Measurements from ENCODE around the gene RPH3AL.

RPH3AL gene

DNA sequence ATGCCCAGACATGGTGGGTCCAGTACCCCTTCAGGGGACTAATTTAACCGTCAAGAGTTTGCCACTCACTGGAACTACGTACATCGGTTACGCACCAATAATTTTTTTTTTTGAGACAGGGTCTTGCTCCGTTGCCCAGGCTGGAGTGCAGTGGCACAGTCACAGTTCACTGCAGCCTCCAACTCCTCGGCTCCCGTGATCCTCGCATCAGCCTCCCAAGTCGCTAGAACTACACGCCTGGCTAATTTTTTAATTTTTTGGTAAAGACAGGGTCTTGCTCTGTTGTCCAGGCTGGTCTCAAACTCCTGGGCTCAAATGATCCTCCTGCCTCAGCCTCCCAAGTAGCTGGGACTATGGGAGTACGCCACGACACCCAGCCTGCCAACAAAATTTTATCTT lies 15.6 kb downstream of the RPH3AL start:
- H3K4me3 ChIP-seq (ENCODE audit: low read depth, low read length): no peak overlapping the region

DNA sequence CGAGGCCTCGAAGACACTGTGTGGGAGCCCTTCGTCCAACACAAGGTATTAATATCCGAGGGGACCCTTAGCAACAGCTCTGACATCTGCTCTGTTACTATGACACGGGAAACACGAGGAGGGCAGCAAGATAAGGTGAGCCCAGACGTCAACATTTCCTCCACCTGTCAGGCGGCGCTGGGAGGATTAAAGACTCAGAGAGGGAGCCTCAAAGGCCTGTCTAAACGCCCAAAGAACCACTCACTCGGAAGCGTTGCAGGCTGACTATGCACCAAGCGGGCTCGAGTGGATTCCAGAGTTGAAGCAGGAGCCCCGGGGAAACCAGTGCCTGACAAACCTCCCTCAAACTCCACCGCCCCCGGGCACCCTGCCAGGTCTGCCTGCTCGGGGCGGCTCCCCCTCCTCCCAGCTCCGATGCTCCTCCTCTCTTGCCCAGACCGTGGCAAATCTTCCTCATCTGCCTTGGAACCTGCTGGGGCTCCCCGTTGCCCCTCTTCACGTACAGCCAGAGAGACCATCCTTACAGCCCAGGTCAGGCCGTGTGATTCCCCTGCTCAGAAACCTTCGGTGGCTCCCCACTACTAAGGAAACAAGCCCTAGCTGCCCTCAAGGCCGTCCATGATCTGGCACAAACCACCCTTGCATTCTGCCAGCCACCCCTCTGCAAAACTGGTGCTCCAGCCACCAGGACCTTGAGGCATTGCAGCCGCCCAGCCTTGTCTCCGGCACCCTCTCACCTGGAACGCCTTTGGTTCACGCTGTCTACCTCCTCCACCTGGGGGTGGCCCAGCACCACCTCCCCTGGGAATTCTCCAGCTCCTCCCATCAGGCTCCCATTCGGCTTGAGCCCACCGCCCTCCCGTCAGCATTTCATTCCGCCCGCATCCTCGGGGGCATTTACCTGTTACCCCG lies 16.2 kb downstream of the RPH3AL start:
- no peak overlapping the region for H3K4me3 ChIP-seq (ENCODE audit: low read depth, low read length)

DNA sequence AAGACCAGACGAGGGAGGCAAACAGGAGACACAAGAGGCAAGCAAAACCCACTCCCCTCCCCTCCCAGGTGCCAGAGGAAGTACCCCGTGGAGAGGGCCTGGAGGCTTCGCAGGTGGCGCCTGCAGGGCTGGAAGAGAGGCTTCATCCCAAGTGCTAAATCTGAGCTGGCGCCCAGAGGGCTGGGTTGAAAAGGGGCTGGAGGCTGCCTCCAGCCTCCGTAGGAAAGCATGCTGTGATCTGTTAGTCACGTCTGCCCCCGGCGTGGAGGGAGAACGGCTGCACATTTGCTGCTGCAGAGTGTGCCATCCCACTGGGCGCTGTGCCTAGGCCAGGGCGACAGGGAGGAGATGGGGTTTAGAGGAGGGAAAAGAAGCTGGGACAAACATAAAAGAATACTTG lies 16.9 kb downstream of the RPH3AL start:
- no peak overlapping the region for H3K4me3 ChIP-seq (ENCODE audit: low read depth, low read length)

DNA sequence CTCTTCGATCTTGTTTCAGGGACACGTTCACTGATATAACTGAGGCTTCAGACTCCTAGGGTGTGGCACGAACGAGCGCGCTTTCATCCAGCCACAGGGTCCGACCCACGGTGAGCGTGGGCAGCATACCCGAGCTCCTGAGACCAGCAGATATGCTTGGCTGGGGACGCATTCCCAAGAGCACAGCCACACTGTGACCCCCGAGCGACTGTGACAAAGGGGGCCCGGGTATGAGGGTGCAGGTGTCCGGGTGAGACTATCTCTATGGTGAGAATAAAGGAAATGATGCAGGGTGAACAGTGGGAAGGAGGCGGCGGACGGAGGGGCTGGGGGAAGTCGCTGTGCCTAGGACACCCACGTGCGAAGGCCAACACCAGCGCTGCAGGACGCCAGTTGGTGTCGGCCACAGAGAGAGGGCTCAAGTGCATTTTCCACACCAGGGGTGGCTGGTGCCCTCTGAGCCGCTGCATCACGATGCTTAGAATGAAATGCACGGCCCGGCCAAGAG lies 17.6 kb downstream of the RPH3AL start:
- no peak overlapping the region for H3K4me3 ChIP-seq (ENCODE audit: low read depth, low read length)

DNA sequence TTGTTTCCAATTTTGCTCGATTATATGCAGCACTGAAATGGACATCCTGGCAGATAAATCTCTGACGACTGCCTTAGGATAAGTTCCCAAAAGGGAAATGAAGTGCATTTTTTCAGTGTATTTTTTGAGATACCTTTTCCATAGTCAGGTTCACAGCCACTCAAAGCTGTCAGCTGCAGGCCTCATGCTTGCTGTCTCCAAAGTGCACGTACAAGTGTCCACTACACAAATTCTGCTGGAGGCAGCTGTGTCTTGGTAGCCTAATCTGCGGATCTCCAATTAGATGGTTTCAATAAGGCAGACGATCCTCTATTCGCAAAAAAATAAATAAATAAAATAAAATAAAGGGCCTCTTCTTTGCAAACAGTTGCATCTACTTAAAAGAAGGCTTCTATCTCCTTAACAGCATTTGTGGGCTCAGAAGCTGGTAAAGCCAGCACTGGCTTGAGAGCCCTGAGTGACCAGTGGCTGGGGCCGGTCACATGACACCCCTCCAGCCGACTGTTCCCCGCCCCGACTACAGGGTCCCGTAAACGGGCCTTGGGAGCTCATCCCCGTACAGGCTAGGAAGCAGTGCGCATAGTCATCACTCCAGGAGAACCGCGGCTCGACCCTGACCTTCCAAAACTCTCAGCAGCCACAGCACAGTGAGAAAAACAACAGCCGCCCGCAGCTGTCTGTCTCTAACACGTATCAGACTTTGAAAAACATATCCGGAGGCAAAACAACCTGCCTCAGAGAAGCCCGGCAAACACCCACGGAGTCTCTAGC lies 18.8 kb downstream of the RPH3AL start:
- H3K4me3 ChIP-seq (ENCODE audit: low read depth, low read length): no peak overlapping the region

DNA sequence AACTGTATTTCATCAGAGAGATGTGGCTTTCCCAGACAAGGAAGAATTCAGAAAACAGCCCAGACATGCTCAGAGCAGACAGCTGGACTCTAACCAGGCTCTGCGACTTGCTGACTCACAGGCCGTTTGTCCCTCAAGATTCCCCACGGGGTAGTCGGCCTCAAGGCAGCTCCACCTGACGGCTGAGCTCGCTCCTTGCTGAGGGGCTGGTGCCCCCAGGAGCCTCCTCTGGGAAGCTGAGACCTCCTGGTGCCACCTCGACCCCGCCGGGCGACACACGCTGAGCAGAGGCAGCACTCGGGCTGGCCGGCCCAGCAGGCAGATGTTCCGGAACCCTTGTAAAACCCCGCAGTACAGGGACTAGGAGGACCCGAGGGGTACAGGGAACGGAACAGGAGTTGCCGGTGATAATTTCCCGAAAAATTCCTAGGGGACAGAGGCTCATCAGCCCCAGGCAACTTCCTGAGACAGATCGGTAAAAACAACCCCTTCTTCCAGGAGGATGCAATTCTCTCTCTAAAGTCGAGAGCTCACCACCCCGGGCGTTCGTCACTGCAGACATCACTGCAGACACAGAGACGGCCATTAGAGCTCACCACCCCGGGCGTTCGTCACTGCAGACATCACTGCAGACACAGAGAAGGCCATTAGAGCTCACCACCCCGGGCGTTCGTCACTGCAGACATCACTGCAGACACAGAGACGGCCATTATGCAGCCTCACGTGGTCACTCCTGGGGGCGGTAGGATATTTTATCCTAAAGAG lies 19.9 kb downstream of the RPH3AL start:
- no peak overlapping the region for H3K4me3 ChIP-seq (ENCODE audit: low read depth, low read length)

DNA sequence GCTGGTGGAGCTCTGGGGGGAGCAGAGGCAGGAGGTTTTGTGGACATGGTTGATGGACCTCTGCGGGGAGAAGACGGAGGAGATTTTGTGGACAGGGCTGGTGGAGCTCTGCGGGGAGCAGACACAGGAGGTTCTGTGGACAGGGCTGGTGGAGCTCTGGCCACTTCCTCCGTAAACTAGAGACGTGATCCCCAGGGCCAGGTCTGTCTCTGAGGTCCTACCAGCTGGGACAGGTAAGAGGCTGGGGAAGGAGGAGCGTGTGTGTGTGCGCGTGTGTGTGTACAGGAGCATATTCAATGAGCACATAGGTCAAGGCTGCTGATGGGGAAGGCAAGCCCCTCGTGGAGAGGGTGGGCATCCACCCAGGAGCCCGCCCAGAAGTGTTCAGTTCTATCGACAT lies 20.6 kb downstream of the RPH3AL start:
- H3K4me3 ChIP-seq (ENCODE audit: low read depth, low read length): no peak overlapping the region

DNA sequence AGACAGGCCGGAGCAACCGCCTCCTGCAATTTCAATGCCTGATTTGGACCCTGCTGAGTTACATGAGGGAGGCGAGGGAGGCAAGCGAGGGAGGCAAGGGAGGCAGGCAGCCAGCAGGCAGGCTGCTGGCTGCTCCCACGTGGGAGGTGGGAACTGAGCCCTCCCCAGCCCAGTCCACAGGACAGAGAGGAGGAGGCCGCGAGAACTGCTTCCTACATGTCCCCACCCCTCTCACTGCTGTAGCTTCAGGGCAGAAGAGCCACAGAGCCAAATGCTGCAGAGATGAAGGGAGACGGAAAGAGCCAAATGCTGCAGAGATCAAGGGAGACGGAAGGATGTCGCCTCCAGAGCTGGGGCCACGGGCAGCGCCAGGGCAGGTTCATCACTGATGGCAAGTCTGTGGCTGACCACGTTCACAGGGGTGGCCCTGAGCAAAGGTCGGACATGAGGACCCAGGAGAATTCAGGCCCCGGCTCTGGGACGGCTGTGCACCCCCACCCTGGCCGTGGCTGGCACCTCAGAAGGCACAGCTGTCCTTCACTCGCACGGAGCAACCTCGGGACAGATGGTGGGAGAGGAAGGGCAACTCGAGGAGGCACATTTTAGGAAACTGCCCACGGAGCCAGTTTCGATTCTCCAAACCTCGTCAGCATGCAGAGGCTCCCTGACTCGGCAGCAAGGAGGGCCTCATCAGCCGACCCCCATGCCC lies 21.5 kb downstream of the RPH3AL start:
- H3K4me3 ChIP-seq (ENCODE audit: low read depth, low read length): no peak overlapping the region

DNA sequence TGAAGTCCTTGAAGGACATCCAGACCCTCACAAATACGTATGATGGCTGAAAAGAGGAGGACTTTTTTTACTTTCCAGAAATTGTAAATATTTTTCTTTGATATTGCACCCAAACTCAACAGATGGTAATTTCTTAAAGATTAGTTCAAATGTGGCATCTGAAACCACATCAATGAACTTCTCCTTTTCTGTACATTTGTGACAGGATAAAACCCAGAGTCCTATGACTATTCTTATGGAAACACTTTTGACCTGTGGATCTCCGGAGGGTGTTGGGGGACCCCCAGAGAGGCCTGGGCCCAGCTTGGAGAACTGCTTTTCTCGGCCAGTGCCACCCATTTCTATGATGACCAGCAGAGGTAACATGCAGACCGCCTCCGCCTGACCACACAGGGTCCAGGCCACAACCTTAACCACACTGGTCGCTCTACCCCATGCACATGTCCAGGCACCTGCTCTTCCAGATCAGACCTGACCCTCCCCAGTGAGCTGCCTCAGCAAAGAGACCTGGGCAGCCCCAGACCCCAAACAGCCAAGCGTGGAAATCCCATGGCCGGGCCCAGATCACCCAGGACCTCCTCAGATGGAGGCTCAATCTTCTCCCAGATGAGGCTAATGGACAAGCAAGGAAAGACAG lies 22.7 kb downstream of the RPH3AL start:
- no peak overlapping the region for H3K4me3 ChIP-seq (ENCODE audit: low read depth, low read length)

DNA sequence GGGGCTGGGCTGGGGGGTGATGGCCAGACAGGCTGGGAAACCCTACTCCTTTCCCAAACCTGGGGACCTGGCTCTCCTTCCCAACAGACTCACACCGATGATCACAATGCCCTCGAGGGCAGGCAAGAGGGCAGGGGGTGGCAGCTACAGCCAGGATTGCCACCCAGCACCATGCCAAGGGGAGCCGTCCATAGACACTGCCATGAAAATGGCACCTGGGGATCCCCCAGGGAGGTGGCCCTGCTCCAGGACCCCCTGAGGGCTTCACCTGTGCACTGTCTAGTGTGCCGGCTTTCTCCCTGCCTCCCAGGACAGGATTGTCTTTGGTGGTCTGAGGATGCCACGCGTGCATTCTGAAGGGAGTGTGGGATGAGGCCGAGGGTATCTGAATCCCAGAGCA lies 24.6 kb downstream of the RPH3AL start:
- H3K4me3 ChIP-seq (ENCODE audit: low read depth, low read length): no peak overlapping the region

DNA sequence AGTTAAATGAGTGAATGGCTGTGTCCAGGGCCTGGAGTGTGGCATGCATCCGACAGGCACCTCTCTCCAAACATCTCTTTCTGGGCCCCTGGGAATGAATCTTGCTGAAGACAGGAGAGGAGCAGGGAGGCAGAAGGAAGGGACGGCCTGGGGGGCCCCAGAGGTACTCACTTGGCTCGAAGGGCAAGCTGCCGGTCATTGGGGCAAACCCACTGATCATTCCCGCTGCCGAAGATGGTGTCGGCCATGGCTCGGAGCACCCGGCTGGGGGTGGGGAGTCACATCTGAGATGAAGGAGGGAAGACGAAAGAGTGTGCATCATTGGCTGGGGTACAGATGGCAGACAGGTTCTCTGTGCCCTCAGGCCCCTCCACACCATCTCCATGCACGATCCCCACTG lies 25.3 kb downstream of the RPH3AL start:
- no peak overlapping the region for H3K4me3 ChIP-seq (ENCODE audit: low read depth, low read length)

DNA sequence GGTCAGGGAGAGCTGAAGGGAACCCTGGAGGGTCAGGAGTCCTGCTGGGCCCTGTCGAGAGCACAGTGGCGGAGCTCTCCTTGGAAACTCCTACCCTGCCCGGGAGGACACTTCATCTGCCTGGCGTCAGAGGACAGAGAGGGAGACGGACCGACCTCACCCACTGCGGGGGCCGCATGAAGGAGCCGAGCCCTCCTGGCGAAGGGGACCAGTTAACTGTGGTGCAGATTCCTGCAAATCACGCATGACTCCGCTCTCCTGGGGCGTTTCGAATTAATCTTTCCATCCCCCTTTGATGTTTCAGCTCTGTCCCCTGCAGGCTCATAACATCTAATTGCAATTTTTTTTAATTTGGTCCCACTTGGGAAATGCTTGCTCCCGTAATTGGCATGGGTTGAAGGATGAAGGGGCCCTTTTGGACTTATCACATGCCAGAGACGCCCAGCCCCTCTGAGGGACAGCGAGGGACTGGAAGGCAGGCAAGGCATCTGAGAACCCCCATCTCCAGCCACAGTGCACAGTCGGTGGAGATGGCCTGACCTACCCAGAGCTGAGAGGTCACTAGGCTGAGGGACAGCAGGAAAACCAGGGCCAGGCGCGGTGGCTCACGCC lies 26.5 kb downstream of the RPH3AL start:
- H3K4me3 ChIP-seq (ENCODE audit: low read depth, low read length): no peak overlapping the region

DNA sequence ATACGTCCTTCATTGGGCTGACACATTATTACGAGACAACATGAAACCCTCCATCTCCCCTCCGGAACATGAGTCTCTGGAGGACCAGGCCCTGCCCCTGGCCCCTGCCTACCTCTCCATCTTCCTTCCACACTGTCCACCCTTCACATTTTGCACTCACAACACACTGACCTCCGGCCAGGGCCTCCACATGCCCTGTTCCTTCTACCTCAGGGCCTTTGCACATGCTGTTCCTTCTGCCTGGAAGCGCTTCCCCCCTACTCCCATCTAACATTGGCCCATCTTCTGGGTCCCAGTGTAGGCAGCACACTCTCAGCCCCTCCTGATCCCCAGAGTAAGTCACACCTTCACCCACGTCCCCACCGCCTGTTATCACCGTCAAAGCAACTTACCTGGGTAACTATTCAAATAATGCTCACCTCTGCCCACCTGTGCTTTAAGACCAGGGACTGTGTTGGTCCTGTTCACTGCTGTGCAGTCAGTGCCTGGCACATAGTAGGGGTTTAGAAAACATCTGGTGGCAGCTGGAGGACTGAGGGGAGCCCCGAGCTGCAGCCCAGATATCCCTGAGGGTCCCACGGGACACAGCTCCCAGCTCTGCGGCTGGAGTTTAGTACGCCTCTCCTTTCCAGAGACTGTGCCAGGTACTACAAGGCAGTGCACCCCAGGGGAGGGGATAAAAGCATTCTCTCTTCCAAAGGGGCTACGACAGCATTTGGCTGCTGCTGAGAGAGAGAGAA lies 27.2 kb downstream of the RPH3AL start:
- H3K4me3 ChIP-seq (ENCODE audit: low read depth, low read length): no peak overlapping the region

DNA sequence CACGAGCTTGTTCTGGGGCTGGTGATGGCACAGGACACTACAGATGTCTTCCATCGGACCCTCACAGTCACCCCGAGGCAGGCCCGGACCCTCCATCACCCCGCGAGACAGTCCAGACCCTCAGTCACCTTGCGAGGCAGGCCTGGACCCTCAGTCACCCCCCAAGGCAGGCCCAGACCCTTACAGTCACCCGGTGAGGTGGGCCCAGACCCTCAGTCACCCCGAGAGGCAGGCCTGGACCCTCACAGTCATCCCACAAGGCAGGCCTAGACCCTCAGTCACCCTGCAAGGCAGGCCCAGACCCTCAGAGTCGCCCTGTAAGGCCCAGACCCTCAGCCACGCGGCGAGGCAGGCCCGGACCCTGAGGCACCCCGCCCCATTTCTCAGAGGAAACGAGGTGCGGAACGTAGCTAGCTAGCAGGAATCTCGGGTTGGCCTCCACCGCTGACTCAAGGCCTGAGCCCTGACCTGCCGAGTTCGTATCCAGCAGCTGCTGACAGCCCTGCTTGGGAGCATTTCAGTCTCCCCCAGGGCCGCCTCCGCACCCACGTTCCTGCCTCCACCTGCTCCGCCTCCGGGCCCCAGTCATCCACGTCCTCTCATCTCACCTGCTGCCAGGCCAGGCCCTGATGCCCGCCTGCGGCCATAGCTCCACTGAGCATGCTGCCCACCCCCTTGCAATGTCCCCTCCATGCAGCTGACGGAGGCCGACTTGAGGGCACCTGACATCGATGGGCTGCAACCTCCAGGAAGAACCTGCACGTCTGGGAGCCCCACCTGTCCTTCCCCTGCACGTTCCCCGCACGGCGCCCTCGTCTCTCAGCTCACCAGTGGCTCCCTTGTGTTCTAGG lies 28.7 kb downstream of the RPH3AL start:
- H3K4me3 ChIP-seq (ENCODE audit: low read depth, low read length): no peak overlapping the region

DNA sequence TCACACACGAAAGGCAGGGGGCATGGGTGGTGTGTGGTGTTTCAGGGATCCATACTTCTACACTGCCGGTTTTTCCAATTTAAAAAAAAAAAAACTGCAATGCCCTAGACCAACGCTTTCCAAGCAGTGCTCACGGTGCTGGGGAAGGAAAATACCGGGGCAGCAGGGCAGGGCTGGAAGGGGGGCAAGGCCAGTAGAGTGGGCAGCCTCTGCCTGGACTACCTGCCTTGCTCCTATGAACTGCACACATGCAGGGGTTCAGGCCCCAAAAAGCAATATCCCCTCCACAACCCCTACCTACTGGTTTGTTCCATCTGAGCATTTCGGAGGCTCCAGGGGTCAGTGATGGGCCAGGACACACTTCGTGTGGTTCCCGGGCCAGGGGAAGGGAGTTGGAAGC lies 29.4 kb downstream of the RPH3AL start:
- no peak overlapping the region for H3K4me3 ChIP-seq (ENCODE audit: low read depth, low read length)

DNA sequence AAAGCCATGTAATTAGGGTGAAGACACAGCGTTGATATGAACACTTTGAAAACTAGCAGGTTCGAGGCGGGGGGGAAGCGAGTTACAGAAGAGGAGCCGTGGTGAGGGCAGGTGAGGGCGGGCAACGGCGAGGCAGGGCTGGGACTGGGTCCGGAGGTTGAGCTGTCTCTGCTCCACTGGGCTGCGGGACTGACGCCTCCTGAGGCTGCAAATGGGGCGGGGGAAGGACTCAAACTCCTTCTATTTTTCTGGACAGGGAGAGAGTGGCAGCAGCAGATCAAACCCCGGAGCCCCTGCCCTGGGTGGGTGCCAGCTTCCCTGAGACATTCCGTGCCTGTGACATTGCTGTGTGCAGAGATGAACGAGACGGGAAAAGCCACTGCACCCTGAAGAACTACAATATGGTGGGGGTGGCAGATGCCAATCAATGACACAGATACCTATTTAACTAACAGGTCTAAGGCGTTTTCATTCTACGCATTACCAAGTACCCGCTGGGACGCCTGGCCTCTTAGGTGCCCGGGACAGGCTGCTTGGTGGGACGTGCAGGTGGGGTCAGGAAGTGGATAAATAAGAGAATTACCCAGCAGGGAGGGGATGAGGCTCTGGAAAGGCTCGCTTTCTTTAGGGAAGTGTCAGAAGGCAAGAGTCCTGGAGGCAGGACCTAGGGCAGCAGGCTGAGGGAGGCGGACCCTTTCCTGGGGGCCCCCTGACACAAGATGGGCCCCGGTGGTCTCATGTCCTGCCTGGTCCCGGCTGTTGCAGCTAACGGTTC lies 30.4 kb downstream of the RPH3AL start:
- no peak overlapping the region for H3K4me3 ChIP-seq (ENCODE audit: low read depth, low read length)

DNA sequence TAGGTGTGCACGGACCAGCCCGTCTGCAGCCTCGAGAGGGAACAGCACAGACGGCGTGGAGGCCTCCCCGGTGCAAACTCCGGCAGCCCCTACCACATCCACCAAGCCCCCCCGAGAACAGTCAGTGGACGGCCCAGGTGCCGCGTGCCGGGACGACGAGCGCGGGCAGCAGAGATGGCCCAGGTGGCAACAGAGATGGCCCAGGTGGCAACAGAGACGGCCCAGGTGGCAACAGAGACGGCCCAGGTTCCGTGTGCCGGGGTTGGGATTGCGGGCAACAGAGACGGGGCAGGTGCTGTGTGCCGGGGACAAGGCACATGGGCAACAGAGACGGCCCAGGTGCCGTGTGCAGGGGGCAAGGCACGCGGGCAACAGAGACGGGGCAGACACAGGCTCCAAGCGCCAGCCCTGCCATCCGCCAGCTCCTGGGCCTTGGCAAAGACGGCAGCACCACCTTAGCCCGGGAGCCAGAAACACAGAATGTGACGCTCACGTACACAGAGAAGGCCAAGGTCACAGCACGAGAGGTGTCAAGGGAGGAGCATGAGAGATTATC lies 31.1 kb downstream of the RPH3AL start:
- no peak overlapping the region for H3K4me3 ChIP-seq (ENCODE audit: low read depth, low read length)
